GM18520 (cell line): ENCODE data around the gene HNRNPK.
A peak's percentile ranks its signal among the peaks of the same experiment; 100 is the strongest.

Experiments
- ATAC-seq: cut with Tn5 transposase; IDR thresholded peaks from one replicate; pipeline ENCODE4 v1.9.1; 2021; ENCODE audit not compliant: unreplicated experiment

Gene HNRNPK

DNA sequence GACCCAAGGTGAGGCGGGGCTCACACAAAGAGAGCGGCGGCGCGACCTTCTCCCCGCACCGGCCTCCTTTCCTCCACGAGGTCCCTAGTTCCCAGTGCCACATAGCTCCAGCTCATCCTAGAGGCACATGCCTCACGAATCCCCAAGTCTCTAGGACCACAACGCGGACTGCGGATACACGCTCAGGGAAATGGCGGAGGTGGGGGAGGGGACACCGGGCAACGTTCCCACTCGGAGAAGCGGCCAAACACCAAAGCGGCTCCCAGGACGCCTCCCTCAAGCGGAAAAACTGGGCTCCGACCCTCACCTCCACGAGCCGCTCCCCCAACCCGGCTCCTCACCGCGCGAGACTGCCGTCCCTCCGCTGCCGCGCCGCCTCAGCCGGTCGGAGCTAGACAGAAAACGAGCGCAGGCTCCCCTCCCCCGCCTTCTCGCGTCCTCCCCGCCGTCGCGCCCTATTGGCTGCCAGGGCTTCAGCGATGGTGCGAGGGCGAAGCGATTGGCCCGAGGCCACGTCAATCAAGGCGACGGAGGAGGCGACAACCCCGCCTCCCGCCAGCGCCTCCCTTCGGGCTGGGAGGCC, at the start of gene HNRNPK:
Gene HNRNPK, minus strand, starts transcription at position 404 of the 583 bp plus-strand sequence. CDS start 1,963 bp downstream, outside the sequence.
- ATAC-seq: peak; percentile 84

DNA sequence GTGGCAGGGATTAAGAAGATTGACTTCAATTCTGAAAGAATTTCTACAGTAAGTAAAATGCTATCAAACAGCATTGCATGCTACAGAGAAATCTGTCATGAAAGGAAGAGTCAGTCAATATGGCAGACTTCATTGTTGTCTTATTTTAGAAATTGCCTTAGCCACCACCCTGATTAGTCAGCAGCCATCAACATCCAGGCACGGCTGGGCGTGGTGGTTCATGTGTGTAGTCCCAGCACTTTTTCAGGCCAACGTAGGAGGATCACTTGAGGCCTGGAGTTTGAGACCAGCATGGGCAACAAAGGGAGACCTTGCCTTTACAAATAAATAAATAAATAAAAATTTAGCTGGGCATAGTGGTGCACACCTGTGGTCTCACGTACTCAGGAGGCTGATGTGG, 47.2 kb upstream of the HNRNPK start:
- no peak for ATAC-seq

GRCh38 chr9:84024041-84024575, 44.1 kb upstream of the HNRNPK start:
- no peak for ATAC-seq

- ATAC-seq: no peak
These were observed 27.6 kb upstream of the HNRNPK start for GRCh38 chr9:84007662-84008061.

GRCh38 chr9:84003246-84003645, 23.2 kb upstream of the HNRNPK start:
- ATAC-seq: no peak

DNA sequence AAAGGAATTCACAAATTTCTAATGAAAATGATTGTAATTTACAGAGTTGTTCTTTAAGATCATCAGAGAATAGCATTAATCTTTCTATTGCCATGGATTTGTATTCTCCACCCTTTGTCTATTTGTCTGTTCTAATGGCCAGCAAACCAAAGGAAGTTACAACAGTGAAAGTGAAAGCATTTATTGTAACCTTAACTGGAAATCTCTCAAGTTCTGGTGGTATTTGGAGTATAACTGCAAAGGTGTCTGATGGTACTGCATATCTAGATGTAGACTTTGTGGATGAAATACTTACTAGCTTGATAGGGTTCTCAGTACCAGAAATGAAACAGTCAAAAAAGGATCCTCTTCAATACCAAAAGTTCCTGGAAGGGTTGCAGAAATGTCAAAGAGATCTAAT, 22.3 kb upstream of the HNRNPK start:
- ATAC-seq: peak; percentile 52

GRCh38 chr9:84001621-84002020, 21.6 kb upstream of the HNRNPK start:
- no peak for ATAC-seq

DNA sequence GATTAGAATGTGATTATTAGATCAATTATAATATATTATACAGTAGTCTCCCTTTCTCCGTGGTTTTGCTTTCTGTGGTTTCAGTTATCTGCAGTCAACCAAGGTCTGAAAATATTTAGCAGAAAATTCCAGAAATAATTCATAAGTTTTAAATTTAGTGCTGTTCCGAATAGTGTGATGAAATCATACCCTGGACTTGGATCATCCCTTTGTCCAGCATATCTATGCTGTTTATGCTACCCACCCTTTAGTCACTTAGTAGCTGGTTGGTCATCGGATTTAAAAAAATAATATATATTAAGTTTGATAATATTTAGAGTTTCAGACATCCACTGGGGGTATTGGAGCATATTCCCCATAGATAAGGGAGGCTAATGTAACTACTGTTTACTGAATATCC, 20.2 kb upstream of the HNRNPK start:
- no peak for ATAC-seq

DNA sequence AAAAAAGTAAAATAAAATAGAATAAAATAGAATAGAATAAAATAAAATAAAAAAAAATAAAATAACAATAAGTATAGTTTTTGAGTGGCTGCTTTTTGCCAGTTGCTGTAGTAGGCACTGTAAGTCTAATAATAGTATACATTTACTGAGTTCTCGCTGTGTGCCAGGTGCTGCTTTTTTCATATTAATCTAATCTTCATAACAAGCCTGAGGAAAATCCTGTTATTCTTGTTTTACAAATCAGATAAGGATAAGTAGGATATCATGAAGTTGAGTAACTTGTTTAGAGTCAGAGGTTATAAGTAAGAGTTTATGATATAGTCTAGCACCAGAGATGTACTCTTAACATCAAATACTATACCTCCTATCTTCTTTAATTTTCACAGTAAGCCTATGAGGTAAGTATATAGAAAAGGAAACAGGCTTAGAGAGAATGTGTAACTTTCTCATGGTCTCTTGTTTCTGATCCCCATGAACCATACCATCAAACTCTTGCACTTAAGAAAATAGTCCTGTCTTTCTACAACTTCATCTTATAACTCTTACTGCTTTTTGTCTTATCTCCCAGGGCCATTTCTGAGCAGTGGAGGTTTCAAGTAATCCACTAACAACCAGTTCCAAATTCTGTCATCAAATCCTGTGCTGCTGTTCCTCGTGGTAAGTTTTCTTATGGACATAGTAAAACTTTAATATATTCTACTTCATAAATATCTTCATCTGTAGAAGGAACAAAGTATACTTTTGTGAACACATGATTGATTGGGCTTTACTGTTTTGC, 19.3 kb upstream of the HNRNPK start:
- no peak for ATAC-seq

GRCh38 chr9:83996126-83996525, 16.1 kb upstream of the HNRNPK start:
- ATAC-seq: no peak

GRCh38 chr9:83992901-83993300, 12.9 kb upstream of the HNRNPK start:
- no peak for ATAC-seq

DNA sequence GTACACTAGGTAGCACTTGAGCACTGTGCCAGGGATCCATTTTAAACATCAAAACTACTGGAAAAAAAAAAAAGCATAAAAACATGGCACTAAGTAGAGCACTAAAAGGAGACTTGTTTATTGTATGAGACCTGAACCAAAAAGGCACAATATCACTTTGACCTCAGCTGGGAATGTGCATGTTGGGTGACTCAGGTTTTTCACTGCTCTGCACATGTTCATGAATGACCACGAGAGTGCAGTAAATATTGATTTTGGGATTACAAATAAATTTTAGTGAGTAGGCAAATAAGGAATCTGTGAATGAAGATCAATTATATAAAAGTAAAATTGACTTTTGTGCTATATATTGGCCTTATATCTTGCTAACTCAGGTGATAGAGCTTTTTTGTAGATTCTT, 12.4 kb upstream of the HNRNPK start:
- ATAC-seq: no peak

- no peak for ATAC-seq
These were observed 11.3 kb upstream of the HNRNPK start for GRCh38 chr9:83991355-83991754.

DNA sequence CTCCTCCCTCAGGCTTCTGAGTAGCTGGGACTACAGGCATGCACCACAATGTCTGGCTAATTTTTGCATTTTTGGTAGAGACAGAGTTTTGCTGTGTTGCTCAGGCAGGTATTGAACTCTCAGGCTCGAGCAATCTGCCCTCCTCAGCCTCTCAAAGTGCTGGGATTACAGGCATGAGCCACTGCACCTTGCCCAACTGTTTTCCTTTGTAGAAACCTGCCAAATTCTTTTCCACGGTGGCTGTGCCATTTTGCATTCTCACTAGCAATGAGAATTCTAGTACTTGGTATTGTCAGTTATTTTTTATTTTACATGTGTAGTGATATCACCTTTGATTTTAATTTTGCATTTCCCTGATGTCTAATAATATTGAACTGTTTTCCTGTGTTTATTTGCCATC, 8.4 kb upstream of the HNRNPK start:
- ATAC-seq: no peak

DNA sequence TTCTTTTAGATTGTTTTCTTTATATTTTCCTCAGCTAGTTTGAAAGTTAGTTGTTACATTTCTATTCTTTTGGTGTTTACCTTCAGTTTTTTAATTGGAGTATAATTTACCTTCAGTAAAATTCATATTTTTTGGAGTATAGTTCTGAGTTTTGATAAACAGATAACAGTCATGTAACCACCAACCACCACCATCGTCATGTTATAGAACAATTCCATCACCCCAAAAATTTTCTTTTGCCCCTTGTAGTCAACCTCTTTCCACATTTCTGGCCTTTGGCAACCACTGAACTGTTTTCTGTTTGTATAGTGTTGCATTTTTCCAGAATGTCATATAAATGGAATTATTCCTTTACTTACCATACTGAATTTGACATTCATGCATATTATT, 7.4 kb upstream of the HNRNPK start:
- ATAC-seq: no peak

DNA sequence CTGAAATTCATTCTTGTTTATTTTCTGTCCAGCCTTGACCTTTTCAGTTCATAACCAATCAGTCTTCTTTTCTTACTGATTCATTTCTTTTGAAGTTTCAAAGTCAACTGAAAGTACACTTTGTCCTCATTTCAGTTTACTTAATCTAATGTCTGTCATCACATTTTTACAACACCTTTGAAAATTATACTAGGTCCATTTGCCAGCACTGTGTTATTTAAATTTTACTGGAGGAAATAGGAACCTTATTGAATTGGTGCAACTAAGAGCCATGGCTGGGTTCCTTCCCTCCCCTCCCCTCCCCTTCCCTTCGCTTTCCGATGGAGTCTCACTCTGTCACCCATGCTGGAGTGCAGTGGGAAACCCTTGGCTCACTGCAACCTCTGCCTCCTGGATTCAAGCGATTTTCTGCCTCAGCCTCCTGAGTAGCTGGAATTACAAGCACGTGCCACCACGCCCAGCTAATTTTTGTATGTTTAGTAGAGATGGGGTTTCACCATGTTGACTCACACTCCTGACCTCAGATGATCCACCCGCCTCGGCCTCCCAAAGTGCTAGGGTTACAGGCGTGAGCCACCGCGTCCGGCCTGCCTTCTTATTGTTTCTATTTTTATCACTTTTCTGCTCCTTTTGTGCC, 6.9 kb upstream of the HNRNPK start:
- no peak for ATAC-seq

DNA sequence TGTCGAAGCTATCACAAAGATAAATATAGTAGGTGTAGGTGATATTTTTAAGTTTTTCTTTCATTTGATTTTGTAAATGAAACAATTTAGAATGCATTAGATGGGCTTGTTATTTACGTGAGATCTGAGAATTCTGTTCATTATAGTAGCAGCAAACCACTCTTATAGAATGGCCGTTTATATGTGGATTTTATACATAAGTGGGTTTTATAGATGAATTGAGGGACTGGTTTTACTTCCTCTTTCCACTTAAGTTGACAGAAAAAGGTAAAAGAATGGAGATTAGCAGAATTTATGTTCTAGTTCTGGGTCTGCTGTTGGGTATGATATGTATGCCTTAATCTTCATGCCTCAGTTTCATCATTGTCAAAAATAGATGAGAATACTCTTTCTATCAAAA, 6.2 kb upstream of the HNRNPK start:
- no peak for ATAC-seq

DNA sequence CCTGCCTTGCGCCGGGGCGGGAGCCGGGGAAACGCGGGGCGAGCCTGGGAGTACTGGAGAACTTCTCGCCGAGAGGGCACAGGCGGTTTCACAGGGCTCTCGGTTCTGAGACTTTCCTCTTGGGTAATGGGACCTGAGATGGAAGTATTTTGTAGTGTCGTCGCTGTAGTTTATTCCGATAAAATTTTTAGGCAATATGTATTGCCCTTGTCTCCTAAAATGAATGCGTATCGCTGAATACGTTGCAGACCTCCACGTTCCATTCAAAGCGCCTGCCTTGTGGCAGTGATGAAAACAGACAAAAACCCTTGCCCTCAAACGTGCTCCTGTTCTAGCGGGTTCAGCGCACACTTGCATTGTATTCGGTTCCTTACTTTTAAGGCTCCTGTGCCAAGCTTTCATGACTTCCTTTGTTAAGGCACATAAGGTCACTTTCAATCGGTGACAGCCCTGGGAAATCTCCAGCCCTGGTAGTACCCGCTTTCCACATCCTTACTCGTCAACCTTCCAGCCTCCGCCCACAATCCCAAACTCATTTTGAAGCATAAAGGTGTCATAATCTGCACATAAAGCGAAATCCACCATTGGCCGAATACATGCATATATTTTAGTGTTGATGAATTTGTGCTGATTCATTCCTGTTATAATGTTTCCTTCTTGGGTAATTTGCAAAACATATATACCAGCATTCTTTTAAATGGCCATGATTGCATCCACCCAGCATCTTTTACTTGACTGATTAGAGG, 1.3 kb upstream of the HNRNPK start:
- ATAC-seq: peak; percentile 4

DNA sequence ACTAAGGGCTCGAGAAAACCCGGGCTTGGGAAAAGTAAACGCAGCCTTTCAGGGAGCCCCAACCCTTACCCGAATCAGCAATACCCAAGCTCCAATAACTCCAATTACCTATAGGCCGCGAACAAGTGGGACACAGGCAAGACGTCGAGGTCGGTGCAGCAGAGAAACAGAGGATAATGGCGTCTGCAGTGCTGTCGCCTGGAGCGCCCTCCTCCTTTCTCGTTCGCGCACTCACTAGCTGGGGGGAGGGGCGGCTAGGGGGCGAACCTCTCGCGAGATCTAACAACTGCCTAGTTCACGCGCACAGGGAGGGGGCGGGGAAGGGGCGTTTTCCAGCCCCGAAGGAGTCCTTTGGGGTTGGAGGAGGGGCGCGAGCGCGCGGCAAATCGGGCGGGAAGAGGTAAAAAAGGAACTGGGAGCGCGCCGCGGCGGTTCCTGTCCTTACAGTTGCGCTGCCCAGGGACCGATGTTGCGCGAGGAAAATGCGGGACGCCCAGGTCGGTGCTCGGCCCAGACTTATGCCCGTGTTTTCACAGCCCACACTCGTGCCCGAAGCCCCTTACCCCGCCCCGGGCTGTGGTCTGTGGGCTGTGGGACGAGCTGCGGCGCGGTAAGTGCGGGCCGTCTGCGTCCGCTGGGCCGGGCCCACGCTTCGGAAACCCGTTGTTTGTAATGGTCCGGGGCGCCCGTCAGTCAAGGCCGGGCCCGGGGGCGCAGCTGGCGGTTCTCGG, 545 bp upstream of the HNRNPK start, which contains the start of gene RMI1:
Gene RMI1, plus strand, starts transcription at position 411 of the 731 bp plus-strand sequence. CDS start 20,182 bp downstream, outside the sequence.
- peak; percentile 47 for ATAC-seq

- no peak for ATAC-seq
These were observed 813 bp downstream of the HNRNPK start for GRCh38 chr9:83978992-83979811.
